ENCODE measurements around the gene SLC47A2.

DNA sequence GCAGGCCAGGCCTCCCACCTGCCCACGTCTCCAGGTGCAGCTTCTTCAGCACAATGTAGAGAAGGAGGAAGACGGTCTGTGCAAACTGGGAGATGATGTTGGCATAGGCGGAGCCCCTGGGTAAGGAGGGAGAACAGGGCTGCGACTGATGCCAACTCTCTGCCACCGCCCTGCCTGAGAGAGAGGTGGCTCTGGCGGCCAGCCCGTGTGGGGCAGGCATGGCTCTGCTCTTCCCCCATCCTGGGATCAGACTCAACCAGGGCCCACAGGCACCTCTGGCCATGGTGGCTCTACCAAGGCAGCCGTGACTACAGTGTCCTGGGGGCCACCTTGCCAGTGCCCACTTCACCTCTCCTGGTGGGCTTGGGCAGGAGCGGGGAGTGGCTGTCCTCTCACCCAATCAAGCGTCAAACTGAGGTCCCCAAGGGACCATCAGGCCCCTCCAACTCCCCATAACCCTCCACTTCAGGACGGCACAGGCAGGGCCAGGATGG lies 8.6 kb downstream of the SLC47A2 start:
- TF ChIP-seq, protein P1, sequence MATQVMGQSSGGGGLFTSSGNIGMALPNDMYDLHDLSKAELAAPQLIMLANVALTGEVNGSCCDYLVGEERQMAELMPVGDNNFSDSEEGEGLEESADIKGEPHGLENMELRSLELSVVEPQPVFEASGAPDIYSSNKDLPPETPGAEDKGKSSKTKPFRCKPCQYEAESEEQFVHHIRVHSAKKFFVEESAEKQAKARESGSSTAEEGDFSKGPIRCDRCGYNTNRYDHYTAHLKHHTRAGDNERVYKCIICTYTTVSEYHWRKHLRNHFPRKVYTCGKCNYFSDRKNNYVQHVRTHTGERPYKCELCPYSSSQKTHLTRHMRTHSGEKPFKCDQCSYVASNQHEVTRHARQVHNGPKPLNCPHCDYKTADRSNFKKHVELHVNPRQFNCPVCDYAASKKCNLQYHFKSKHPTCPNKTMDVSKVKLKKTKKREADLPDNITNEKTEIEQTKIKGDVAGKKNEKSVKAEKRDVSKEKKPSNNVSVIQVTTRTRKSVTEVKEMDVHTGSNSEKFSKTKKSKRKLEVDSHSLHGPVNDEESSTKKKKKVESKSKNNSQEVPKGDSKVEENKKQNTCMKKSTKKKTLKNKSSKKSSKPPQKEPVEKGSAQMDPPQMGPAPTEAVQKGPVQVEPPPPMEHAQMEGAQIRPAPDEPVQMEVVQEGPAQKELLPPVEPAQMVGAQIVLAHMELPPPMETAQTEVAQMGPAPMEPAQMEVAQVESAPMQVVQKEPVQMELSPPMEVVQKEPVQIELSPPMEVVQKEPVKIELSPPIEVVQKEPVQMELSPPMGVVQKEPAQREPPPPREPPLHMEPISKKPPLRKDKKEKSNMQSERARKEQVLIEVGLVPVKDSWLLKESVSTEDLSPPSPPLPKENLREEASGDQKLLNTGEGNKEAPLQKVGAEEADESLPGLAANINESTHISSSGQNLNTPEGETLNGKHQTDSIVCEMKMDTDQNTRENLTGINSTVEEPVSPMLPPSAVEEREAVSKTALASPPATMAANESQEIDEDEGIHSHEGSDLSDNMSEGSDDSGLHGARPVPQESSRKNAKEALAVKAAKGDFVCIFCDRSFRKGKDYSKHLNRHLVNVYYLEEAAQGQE (IDR thresholded peaks at IDR 0.05; ENCODE audit: low read depth), result no peak
- no peak for TF ChIP-seq ZBTB7A (IDR thresholded peaks at IDR 0.05; ENCODE audit: low read depth)
- no peak for TF ChIP-seq EP300 (IDR thresholded peaks at IDR 0.05; ENCODE audit: borderline replicate concordance)
- no peak for TF ChIP-seq RAD21 (IDR thresholded peaks at IDR 0.05; ENCODE audit: low read depth)
- TF ChIP-seq, protein P2, sequence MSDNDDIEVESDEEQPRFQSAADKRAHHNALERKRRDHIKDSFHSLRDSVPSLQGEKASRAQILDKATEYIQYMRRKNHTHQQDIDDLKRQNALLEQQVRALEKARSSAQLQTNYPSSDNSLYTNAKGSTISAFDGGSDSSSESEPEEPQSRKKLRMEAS (IDR thresholded peaks at IDR 0.05), result no peak
- no peak for TF ChIP-seq TEAD4 (IDR thresholded peaks at IDR 0.05)
- TF ChIP-seq YY1 (IDR thresholded peaks at IDR 0.05; ENCODE audit: low read depth), result no peak
- no peak for TF ChIP-seq CREB1 (IDR thresholded peaks at IDR 0.05; ENCODE audit: low read depth)
- TF ChIP-seq NFIC (IDR thresholded peaks at IDR 0.05), result no peak
- no peak for TF ChIP-seq TCF12 (IDR thresholded peaks at IDR 0.05; ENCODE audit: low read depth)
- no peak for TF ChIP-seq TAF1 (IDR thresholded peaks at IDR 0.05; ENCODE audit: low read depth)
- no peak for TF ChIP-seq EGR1 (IDR thresholded peaks at IDR 0.05)
